Activated CD4-positive, alpha-beta T cell treated with anti-CD3 and anti-CD28 coated beads for 4 hours (primary cell): ENCODE results near the gene DOK6.
A peak's percentile ranks its signal among the peaks of the same experiment; 100 is the strongest.
"Not testable (repeated sequence)": the region's sequence is repeated elsewhere in the genome, so short reads cannot be mapped to it uniquely, and the experiment has no call there.

Experiments used
- DNase-seq, 2 donors: peaks; one replicate each; pipeline ENCODE4 v3.0.0-alpha.2; 2020

DOK6 gene

DNA sequence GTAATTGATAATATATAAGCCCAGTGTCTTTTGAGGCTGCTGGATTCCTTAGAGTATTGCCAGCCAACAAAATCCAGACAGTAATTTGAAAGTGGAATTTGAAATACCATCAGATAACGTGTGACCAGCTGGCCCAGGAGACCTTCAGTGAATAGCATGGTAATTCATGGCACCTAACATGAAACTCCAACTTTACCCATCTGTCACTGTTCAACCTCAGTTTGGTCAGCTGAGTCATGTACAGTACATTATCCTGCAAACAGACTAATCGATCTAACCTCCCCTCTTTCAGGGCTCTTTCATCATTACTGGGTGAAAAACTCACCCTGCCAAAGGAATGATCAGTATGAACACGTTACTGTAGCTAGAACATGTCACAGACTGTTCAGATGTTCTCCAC is 230.6 kb downstream of the DOK6 start:
- no peak for DNase-seq

DNA sequence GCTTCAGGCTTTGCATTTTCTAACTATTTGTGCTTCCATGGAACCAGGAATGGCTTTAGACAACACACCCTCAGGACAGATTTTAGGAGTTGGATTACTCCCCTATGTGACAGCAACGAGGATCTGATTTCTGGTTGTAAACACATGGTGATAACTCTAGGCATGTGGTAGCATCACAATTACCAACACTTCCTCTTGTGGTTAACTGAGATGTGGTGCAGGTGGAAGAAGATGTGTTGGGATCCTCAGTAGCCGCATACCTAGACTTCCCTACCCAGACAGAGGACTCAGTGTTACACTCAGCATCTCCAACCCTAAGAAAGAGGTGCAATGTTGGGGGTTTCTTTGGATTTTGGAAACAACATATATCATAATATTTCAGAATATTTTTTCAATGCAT is 234.8 kb downstream of the DOK6 start:
- no peak for DNase-seq

DNA sequence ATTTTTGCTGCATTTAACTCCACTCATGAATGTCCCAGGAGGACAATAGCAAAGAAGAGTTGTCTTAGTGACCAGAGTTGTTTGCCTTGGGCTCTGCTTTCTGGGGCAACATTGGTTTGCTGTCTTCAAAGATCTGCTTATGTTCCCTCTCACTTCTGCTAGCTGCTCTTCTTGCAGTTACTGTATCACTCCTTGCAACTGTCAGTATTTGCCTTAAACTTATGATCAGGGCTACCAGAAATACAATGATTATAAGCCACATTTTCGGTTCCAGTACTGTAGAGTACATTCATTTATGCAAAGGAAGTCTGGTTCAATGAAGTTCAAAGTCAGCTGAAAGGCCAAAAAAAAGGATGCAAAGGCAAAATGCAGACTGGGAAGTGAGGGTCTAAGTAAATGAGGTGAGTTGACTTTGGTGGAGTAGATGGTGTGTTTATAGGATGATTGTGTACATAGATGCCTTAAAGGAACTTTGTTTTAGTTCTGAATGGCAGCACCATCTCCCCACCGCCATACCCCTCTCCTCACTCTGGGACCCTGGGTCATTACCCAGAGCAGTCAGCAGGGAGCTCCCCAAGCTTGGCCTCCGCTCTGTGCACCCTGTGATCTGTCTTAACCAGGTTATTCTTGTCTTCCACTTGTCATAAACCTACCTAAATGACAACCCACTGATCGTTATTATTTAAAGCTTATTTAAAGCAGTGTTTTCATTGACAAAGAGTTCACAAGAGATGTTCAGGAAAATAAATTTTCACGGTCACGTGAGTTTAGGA is 236.0 kb downstream of the DOK6 start:
- peak in 1 of 2 donors; percentile 1 for DNase-seq

DNA sequence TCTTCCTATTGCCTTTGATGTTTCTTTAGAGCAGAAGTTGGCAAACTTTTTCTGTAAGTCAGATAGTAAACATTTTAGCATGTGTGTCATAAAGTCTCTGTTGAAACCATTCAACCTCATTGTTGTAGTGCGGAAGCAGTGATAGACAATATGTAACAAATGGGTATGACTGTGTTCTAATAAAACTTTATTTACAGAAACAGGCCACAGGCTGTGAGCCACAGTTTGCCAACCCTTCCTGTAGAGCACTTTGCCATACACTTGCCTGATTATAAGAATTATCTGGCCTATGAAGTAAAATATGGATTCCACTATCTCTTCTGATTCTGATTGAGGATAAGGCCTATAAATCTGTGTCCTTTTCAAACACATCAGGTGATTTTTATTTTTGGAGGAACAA is 237.4 kb downstream of the DOK6 start:
- no peak for DNase-seq

DNA sequence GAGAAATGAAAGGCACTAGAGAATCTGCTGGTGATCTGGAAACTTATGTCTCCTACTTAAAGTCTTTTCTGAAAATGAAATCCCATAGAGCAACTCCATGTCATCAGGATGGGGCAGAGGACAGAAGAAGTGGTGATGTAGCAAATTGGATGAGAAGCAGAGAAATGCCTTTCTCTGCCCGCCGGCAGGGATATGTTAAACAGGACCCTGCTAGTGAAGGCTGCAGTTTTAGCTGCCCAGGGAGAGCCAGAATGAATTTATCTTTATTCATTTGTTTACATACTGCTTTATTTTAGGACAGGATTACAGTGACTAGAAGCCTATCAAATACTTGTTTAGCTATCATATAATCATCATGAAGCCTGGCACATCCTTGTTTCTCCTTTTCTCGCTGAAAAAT is 247.0 kb downstream of the DOK6 start:
- no peak for DNase-seq

DNA sequence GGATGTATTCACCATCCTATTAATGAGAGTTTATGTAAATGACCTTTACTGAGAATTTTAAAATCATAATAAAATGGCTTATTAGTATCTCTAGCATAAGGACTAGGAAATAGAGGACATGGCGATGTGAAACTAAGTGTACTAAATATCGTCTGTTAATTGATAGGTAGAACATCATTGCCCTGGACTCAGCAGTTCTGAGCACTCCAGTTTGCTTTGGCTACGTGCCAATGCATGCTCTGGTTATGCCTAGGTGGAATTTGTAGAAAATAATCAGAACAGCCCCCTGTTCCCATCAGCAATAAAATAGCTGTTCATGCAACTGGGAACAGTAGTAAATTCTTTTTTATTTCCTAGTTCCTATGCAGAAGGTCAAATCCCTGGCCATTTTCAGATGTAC is 247.8 kb downstream of the DOK6 start:
- no peak for DNase-seq

DNA sequence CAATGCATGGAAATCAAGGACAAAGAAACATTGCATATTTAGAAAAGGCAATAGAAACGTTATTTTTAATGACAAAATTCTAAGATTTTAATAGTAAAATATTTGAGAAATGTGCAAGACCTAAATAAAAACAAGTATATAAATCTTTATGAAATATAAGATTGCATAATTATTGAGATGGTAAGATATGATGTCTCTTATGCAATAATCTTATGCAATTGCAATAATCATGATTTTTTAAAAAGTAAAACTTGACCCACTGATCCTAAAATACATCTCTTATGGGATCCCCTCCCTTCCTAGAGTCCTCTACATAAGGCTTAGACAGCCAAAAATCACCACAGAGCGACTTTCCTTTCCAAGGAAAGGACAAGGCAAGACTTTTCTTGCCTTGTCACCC is 249.0 kb downstream of the DOK6 start:
- no peak for DNase-seq

DNA sequence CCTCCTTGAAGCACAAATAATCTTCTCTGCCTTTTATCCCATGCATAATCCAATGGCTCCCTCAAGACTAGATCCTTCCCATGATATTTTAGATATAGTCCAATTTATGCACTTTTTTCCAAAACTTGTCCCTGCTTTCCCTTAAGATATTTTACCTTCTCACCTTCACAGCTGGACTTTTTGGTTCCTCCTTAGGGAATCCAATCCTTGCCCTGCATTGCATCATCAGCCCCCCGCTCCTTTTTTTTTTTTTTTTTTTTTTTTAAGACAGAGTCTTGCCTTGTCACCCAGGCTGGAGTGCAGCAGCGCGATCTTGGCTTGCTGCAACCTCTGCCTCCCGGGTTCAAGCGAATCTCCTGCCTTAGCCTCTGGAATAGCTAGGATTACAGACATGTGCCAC is 250.6 kb downstream of the DOK6 start:
- DNase-seq = no peak

DNA sequence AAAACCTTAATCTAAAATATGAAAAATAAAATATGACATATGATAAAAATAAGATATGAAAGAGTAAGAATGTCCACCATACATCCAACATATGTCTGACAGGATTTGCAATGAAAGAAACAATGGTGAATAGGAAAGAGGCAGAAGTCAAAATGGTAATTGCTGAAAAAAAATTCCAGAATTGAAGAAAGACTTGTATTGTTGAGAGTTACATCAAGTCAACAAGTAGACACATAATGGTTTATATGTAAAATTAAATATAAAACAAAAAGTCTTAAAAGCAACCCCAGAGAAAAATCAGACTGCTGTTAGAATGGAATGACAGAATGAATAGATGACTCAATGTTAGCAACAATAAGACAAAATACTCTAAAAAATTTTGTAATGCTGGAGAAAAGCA is 255.1 kb downstream of the DOK6 start:
- no peak for DNase-seq

DNA sequence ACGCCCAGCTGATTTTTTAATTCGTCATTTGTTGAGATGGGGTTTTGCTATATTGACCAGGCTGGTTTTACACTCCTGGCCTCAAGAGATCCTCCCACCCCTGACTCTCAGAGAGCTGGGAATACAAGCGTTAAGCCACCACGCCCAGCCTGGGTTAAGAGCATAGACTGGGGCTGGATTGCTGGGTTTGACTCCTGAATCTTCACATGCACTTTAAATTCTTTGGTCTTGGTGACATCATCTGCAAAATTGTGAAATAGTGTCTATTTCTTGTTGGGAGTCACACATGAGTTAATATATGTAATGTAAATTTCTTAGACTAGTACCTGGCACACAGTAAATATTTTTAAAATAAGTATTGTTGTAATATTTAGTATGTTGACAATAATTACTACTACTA is 257.4 kb downstream of the DOK6 start:
- no peak for DNase-seq

DNA sequence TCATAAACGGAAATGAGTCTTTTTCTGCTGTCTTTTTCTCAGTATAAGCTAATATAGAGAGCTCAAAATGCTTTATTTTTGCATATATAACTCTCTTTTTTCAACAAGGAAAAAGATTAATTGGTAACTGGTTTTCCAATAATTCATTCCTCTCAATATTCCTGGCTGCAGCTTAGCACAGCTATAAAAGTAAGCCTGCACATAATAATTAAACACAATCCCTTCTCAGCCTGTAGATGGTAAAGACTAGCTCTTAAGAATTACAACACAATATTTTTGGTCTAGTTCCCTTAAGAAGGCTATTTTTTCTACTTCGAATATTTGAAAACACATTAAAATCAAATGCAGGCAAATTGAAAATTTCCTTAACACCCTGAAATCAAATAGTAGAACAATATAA is 258.0 kb downstream of the DOK6 start:
- DNase-seq = no peak

DNA sequence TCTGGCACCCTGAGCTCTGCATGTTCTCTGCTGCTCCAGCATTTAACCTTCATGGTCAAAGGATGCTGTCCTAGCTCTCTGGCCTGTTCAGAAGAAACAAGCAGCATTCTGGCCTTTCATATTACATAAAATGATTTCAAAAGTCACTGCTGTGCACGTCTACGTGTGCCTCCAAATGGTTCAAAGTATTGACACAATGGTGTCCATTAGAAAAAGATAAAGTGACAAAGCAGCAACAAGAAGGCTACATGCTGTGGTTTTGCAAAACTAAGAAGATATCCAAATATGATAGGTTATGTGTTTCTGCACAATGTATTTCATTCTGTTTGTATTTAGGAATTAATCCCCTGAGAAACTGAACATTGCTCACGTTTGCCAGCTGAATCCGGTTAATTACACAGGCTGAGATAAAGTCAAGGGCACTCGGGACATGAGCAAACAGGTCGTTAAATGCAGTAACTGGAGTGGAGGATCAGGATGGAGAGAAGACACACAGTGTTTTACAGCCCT is 258.5 kb downstream of the DOK6 start:
- no peak for DNase-seq

DNA sequence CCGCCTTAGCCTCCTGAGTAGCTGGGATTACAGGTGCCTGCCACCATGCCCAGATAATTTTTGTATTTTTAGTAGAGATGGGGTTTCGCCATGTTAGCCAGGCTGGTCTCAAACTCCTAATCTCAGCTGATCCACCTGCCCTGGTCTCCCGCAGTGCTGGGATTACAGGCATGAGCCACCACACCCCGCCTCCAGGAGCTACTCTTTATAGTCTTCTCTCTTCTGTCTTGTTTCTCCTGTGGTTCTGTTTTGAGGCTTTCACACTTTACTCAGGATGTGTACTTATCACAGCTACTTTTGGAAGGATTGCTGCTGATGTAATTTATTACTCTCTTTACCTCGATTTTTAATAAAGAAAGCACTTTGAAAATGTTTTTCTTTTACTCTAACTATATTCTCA is 261.4 kb downstream of the DOK6 start:
- not testable (repeated sequence) for DNase-seq

DNA sequence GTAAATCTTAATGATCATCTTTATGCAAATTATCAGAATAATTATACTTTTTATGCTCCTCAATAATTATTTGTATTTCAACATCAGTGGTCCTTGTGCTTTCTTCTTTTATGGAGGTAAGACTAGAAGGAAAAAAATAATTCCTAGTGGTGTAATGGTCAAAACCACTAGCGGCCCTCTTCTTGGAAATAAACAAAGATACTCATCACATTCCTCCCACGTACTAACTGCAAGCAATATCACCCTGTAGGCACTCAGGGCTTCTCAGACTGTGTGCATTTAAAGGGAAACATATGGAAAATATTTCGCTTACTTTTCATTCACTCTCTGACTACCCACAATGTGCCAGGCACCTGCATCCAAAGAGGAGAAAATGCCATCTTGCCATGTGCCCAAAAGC is 263.7 kb downstream of the DOK6 start:
- DNase-seq = no peak

DNA sequence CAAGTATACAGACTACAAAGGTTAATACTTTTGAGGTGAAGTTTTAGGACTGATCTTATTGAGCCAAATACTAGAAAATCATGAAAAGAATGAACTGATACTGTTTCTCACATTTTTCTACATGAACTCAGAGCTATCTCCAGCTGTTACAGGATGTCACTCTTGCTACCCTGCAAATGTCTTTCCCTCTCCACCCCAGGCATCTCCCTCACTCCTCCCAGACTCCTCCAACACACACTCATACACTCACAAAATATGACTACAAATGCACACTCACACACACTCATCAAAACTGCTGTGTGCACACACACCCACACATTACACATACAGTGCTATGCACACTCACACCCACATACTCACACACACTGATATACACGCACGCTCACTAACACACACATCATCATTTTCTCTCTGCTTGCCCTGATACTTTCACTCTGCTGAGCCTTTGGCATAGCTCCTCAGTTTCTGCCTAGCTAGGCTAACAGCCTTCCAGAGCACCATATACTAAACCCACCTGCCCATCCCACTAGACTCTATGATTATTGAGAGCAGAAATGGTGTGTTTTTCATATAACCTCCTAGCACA is 273.7 kb downstream of the DOK6 start:
- no peak for DNase-seq

DNA sequence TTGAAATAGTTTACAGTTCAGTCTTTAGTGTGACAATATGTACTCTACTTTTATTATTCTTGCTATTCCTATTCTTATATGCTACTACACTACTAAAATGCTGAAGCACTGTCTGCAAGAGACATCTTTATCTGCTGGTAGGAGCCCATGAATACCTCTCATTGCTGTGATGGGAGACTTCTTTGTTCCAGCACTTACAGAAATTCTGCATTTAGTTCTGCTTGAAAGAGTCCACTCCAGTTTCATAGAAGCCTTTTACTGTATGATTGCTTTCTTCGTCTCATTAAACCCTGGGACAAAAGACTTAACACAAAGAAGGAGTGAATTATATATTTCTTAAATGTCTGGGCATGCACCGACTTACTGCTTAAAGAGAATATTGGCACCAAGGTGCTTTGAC is 274.3 kb downstream of the DOK6 start:
- DNase-seq = no peak

DNA sequence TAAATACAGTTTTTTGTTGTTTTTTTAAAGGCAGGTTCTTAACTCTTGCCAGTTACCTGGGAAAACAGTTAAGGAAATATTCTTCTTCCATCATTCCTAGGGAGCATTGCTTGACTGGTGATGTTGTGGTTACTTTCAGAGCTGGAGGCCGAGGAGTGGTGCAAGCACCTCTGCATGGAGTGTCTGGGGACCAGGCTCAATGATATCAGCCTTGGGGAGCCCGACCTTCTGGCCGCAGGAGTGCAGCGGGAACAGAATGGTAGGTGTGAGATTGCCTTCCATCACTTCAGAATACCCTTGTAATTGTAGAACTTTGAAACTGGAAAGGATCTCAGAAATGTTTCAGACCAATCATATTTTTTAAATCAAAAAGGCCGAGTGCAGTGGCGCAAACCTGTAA is 276.9 kb downstream of the DOK6 start:
- DNase-seq = no peak

DNA sequence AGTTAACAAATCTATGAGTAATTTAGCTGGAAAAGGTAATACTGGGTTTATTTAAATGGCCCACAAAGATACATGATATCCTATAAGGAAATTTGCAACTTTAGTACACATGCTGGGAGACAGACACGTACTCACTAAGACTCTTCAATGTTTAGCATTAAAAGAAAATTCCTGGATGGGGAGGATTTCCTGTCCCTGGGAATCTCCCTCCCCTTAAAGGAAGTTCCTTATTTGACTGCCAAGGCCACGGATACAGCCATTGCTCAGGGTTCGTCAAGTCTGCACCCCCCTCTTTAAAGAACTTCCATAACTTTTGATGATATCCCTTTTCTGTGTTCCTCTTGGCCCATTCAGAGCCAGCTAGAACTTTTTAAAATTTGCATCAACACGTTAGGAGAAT is 279.4 kb downstream of the DOK6 start:
- DNase-seq = no peak

DNA sequence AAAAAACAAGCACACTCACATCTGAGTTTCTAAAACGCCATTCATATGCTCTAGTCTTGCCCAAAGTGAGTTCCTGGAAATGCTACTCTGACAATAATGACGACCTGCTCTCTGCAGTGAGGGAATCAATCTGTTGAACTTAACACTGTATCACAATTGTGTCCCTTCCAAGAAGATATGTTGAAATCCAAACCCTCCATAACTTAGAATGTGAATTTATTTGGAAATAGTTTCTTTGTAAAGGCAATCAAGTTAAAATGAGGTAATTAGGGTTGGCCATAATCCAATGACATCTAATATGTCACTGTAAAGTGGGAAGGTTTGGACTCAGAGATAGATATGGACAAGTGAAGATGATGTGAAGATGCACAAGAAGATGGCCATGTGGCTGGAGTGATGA is 282.5 kb downstream of the DOK6 start:
- DNase-seq = no peak

DNA sequence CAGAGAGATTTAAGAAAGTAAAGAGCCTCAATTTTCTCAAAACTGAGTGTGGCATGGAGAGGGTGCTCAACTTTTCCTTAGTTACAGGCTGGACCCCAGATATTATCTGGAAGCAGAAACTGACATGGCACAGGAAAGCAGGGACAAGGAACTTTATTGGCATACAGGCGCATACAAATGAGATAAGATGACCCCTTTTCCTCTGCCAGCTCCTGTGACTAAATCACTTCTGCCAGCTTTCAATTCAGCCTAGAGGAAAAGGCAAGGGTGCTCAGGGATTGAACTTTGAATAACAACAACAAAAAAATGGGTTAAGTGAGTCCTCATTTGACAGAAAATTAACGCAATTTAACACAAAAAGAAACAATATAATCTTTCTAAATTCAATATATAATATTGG is 284.1 kb downstream of the DOK6 start:
- DNase-seq = no peak

DNA sequence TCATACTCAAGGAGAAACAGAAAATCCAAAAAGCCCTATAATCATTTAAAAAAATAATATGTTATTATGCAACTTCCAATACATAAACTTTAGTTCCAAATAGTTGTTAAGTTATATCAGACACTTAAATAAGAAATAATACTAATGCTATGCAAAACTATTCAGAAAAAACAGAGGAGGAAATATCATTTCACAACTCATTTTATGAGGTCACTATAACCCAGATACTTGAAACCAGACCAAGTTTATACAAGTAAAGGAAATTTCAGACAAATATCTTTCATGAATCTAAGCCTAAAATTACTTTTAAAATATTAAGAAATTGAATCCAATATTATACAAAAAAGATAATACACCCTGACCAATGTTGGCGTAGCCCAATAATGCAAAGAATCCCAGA is 286.2 kb downstream of the DOK6 start:
- no peak for DNase-seq

DNA sequence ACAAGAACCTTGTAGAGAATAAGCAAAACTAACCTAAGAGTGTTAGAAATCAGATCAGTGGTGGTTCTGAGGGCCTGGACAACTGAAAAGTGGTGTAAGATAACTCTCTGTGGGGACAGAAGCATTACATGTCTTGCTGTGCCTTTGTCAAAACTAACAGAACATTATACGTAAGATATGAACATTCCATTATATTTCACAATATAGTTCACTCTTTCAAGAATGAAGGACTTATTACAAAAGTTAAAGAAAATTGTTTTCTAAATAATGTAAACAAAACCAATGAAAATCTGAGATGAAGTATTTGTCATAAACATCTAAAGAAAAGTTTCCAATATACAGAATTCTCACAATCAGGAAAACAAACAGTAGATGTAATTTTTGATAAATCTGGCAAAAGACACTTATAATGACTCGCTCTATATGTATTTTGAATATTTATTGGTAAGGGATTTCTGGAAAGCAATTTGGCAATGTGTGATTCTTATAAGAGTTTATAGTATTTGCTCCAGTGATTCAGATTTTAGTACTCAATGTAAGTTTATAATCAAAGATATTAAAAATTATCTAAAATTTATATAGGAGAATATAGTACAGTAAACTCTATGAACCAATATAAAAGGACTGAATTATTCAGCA is 288.6 kb downstream of the DOK6 start:
- DNase-seq = no peak

DNA sequence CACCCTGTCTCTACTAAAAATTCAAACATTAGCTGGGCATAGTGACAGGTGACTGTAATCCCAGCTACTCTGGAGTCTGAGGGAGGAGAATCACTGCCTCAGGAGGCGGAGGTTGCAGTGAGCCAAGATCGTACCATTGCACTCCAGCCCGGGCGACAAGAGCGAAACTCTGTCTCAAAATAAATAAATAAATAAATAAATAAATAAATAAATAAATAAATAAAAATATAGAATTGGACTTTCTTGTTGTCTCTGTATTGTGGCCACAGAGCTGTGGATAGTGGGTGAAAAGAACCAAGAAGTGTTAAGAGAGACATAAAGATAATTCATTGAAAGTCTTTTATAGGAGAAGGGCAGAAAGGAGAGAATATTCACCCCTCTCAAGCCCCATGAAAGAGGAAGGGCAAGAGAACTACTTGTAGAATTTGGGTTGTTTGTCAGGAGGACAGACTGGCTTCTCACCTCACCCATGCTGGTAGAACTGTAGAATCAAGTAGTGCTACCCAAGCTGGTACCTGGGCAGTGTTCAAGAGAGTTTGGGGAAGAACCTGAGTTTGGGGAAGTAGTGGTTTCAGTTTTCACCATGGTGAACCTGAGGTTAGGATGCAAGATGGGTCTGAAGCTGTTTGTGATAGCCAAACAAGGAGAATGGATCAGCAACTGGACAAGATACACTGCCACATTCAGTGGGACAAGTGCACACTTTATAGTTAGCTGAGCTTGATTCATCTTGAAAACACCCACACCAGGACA is 290.5 kb downstream of the DOK6 start:
- no peak for DNase-seq

DNA sequence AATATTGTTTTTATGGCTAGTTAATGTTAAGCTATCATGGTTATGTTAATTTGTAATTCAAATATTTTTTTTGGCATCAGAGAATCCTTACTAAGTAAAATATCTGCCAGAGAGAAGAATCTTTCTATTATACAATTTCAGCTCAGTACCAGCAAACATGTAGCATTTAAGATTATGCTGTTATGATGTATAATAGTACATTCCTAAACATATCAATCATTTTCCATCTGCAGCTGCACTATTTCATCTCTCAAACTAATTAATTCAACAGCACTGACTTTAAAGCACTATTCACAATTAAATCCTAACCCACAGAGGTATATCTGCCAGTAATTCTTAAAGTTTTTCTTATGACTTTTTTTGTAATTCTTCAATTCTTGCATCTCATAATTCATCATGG is 296.4 kb downstream of the DOK6 start:
- no peak for DNase-seq
